Transverse colon (tissue), 4 donors: ENCODE measurements around the gene SHISAL1. TPM values are rescaled to one million over a fixed set of nuclear protein-coding genes. Genes with fewer than 3 reads are reported as not detected.

ENCODE experiments used
- DNase-seq: peaks from one replicate; pipeline ENCODE4 v3.0.0-alpha.2; 2019
- H3K27ac ChIP-seq, 4 donors: fragments of 200-600 bp; sonication (generic); 2 replicates each; pipeline ENCODE4 v1.5.1; 2016 to 2018; ENCODE audit warnings: inconsistent platforms in 4 of 4
- H3K27me3 ChIP-seq: fragments of 200-600 bp; sonication (generic); 2 replicates; pipeline ENCODE4 v1.5.1; 2017; ENCODE audit warnings: inconsistent platforms
- H3K36me3 ChIP-seq, 4 donors: fragments of 200-600 bp; sonication (generic); 2 replicates each; pipeline ENCODE4 v1.5.1; 2017 to 2019; ENCODE audit warnings: inconsistent platforms in 4 of 4
- H3K4me1 ChIP-seq, 4 donors: fragments of 200-600 bp; sonication (generic); 2 replicates each; pipeline ENCODE4 v1.5.1; 2017 to 2020; ENCODE audit warnings: inconsistent platforms in 4 of 4
- H3K4me3 ChIP-seq, 4 donors: fragments of 200-600 bp; sonication (generic); 1 replicate in 1 of 4; 2 replicates in 3 of 4; pipeline versions ENCODE4 v1.5.1 to v1.6.1; 2017 to 2019; ENCODE audit warnings: inconsistent platforms in 4 of 4
- H3K9me3 ChIP-seq, 2 donors: fragments of 200-600 bp; sonication (generic); 2 replicates each; pipeline ENCODE4 v1.5.1; 2017 to 2019; ENCODE audit warnings: inconsistent platforms in 2 of 2
- EP300 ChIP-seq: sonication (generic); formaldehyde crosslinking; IDR thresholded peaks from one replicate; pipeline ENCODE4 v1.6.1; 2017; ENCODE audit warnings: antibody characterized with exemption, low read depth
- POLR2A ChIP-seq: fragments of 450-650 bp; IDR thresholded peaks from one replicate; pipeline ENCODE4 v1.6.1; 2016; ENCODE audit warnings: antibody characterized with exemption, mild to moderate bottlenecking, moderate library complexity
- POLR2AphosphoS5 ChIP-seq, 3 donors: sonication (generic); formaldehyde crosslinking; IDR thresholded peaks; one replicate each; pipeline ENCODE4 v1.6.1; 2016; ENCODE audit warnings: antibody characterized with exemption in 3 of 3
- WGBS, 2 donors: methylation state at CpG; one replicate each; pipeline ENCODE4 v1.1.5; 2018; ENCODE audit warnings: low coverage in 1 of 2; 5-methylcytosine and 5-hydroxymethylcytosine counted together
- in situ Hi-C, 4 donors: fragments of 200-750 bp; cut with MboI; loops; one replicate each; pipeline versions ENCODE4 v1.15.0 to v1.15.1; 2017; ENCODE audit warnings: low sequenced_read_pairs in 3 of 4, low pct_ligation_motif_present in 1 of 4, low pct_unique_long_range_greater_than_20kb in 1 of 4
- intact Hi-C: fragments of 100-400 bp; cut with DNase I; formaldehyde crosslinking; loops from one replicate; pipeline ENCODE4 v1.15.1; 2023; ENCODE audit warnings: low total_unique reads
- total RNA-seq, 4 donors: library from RNA; depleted of rRNA; stranded (reverse); fragments of >200 nt; gene quantifications; one replicate each; pipeline ENCODE4 v1.1.0, GENCODE V29; 2016
- TF ChIP-seq, protein P1 (sequence below), 5 experiments: fragments of 200-600 bp in 3 of 5; fragments of 450-650 bp in 2 of 5; sonication (generic) in 3 of 5; IDR thresholded peaks; 1 replicate in 2 of 5; 2 replicates in 3 of 5; pipeline ENCODE4 v1.5.1; 2016 to 2017; ENCODE audit warnings: antibody characterized with exemption in 5 of 5, inconsistent platforms in 3 of 5, mild to moderate bottlenecking in 2 of 5, moderate library complexity in 1 of 5

The SHISAL1 gene
- total RNA-seq, 4 donors from 2014 or later, result 1.9 to 4.6 (median 3.2) TPM

DNA sequence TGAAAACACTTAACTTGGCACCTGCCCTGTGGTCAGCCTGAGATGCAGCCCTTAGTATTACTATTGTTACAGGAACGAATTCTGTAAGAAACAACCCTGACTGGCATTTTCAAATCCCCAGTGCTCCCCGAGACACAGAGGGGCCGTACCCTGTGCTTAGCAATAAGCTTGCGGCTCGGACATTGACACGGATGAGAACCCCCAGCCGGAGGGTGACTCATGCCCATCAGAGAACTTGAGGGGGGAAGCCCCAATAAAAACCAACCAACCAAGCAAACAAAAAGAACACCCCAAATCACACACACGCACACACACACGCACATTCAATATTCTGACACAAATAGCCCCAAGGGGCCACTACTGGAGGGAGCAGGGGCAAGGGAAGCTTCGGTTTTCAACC, 63.8 kb downstream of the SHISAL1 start:
- no peak for DNase-seq
- H3K27ac ChIP-seq, result no peak overlapping the region
- H3K27me3 ChIP-seq, result no peaks in the 10 kb centered on the region
- TF ChIP-seq POLR2AphosphoS5 (IDR thresholded peaks at IDR 0.05) (no peak), POLR2A (no peak), EP300 (no peak)
- TF ChIP-seq, protein P1, sequence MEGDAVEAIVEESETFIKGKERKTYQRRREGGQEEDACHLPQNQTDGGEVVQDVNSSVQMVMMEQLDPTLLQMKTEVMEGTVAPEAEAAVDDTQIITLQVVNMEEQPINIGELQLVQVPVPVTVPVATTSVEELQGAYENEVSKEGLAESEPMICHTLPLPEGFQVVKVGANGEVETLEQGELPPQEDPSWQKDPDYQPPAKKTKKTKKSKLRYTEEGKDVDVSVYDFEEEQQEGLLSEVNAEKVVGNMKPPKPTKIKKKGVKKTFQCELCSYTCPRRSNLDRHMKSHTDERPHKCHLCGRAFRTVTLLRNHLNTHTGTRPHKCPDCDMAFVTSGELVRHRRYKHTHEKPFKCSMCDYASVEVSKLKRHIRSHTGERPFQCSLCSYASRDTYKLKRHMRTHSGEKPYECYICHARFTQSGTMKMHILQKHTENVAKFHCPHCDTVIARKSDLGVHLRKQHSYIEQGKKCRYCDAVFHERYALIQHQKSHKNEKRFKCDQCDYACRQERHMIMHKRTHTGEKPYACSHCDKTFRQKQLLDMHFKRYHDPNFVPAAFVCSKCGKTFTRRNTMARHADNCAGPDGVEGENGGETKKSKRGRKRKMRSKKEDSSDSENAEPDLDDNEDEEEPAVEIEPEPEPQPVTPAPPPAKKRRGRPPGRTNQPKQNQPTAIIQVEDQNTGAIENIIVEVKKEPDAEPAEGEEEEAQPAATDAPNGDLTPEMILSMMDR (IDR thresholded peaks at IDR 0.05), result no peak
- H3K4me3 ChIP-seq, result no peak overlapping the region
- peaks cover 0 to 8% of the 10 kb centered on the region in 2 donors for H3K9me3 ChIP-seq
- no peaks in the 10 kb centered on the region for H3K36me3 ChIP-seq
- in situ Hi-C loops, result no loop called here
- WGBS, 2 donors, result 79% methylated on average over 10 of the region's 10 CpGs; no CpG with 5 or more reads in 1 of the 2 donors
- H3K4me1 ChIP-seq, result no peaks in the 10 kb centered on the region
- intact Hi-C loops, result no loop called here

DNA sequence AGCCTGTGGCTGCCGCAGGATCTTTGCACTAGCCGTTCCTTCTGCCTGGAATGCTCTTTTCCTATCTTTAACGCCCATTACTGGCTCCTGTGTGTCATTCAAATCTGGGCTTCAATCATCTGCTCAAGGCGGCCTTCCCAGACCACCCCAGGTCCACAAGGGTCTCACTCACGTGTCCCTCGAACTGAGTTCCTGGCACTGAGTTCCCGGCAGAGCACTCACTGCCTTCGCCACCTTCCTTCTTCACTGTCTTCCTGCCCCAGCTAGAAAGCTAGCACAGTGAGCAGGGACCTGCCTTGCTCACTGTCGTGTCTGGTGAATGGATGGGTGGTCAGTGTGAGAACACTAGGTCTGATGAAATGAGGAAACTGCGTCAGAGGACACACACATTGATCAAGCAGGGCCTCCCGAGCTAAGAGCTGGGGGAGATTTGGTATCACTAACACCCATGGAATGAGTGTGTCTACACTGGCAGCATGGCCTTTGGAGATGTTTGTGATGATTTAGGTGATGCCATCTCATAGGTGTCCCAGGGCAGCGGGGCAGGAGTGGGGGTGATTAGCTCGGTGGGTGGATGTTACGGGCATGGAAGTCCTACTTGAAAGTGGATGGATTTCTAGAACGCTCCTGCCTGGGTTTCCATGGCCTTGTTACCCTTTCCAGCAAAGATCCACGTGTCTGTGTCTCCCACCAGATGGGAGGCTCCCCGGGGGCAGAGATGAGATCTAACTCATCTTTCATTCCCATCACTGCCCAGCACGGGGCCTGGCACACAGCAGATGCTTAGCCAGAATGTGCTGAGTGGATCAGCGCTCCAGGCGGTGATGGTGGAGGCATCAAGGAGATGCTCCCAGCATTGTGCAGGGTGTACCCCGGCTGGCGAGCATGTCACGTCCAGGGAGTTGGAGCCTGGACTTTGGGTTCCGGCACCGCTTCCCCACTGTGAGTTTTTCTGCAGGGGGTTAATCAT, 64.5 kb downstream of the SHISAL1 start:
- H3K9me3 ChIP-seq, result peaks cover 0 to 8% of the 10 kb centered on the region in 2 donors
- H3K4me1 ChIP-seq, result no peaks in the 10 kb centered on the region
- H3K4me3 ChIP-seq, result no peak overlapping the region
- intact Hi-C loops (no loop called here), in situ Hi-C loops (no loop called here)
- no peak overlapping the region for H3K27ac ChIP-seq
- TF ChIP-seq POLR2A (no peak), EP300 (no peak), POLR2AphosphoS5 (IDR thresholded peaks at IDR 0.05) (no peak)
- TF ChIP-seq, protein P1 (IDR thresholded peaks at IDR 0.05), result no peak
- DNase-seq, result no peak
- no peaks in the 10 kb centered on the region for H3K27me3 ChIP-seq
- no peaks in the 10 kb centered on the region for H3K36me3 ChIP-seq
- 88 to 91% methylated on average over 6 to 25 of the region's 25 CpGs for WGBS, 2 donors

DNA sequence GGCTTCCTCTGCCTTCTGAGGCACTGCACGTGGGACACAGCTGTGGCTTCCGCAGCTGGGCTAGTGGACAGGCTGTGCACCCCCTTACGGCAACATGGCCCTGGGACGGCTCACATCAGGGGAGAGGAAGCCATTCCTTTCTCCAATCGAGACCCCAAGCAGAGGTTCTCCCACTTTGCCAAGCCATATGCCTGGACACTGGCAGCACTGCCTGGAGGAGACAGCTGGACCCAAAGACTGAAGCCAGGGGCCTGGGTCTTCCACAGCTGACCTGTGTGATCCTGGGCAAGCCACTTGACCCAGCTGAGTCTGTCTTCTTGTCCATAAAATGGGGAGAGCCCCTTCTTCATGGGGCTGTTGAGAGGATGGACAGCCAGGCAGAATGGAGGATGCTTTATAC, 65.4 kb downstream of the SHISAL1 start:
- TF ChIP-seq, protein P1 (IDR thresholded peaks at IDR 0.05), result no peak
- 80% methylated on average over 1 of the region's 5 CpGs; no CpG with 5 or more reads in 1 of the 2 donors for WGBS, 2 donors

DNA sequence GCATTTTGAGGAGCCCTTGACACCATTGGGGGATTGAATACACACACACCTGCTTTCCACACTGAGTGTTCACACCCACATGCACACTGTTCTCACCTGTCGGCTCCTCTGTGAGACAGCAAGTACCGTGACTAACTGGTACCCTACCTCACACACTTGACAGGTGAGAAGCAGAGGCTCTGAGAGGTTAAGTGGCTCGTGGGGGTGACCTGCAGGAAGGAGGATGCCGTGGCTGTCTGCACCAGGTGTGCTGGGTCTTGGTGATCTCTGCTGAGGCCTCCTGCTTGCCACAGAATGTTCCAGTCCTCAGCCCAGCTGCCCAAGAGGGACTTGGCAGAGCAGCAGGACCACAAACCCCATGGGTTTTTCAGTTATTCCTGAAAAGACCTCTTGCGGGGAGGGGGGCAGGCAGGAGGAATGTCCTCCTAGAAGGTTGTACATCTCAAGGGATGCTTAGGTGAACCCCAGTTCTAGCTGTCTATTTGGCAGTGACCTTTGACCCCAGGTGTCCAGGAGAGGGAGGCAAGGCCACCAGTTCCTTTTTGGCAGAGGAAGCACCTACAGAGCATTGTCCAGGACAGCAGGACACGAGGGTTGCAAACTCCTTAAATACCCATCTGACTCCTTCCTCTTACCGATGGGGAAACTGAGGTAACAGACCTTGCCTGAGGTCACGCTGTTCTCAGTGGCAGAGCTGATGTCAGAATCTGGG, 66.0 kb downstream of the SHISAL1 start:
- in situ Hi-C loops (no loop called here), intact Hi-C loops (no loop called here)
- H3K4me3 ChIP-seq, result no peak overlapping the region
- H3K27ac ChIP-seq, result no peak overlapping the region
- no peaks in the 10 kb centered on the region for H3K27me3 ChIP-seq
- 65 to 84% methylated on average over 3 to 7 of the region's 8 CpGs for WGBS, 2 donors
- no peak for DNase-seq
- H3K36me3 ChIP-seq, result no peaks in the 10 kb centered on the region
- TF ChIP-seq, protein P1 (IDR thresholded peaks at IDR 0.05), result no peak
- no peak for TF ChIP-seq POLR2A
- no peaks in the 10 kb centered on the region for H3K4me1 ChIP-seq
- H3K9me3 ChIP-seq, result peaks cover 0 to 8% of the 10 kb centered on the region in 2 donors

More for the DNA sequence above, 65.4 kb downstream of the SHISAL1 start:
- no peaks in the 10 kb centered on the region for H3K27me3 ChIP-seq
- intact Hi-C loops, result no loop called here
- H3K27ac ChIP-seq, result no peak overlapping the region
- no peaks in the 10 kb centered on the region for H3K36me3 ChIP-seq
- in situ Hi-C loops, result no loop called here
- no peak overlapping the region for H3K4me3 ChIP-seq
- H3K9me3 ChIP-seq, result peaks cover 0 to 8% of the 10 kb centered on the region in 2 donors
- H3K4me1 ChIP-seq, result no peaks in the 10 kb centered on the region
- no peak for DNase-seq
